HG03108 (cell line): Measurements from ENCODE around the gene DDX49.

Source experiments
- ATAC-seq: cut with Tn5 transposase; IDR thresholded peaks from one replicate; pipeline ENCODE4 v1.9.1; 2021; ENCODE audit warnings: moderate library complexity; ENCODE audit not compliant: unreplicated experiment

The DDX49 gene

GRCh38 chr19:18969931-18970659, 50.6 kb downstream of the DDX49 start:
- ATAC-seq, result no peak

GRCh38 chr19:18972301-18972811, 52.8 kb downstream of the DDX49 start:
- no peak for ATAC-seq

DNA sequence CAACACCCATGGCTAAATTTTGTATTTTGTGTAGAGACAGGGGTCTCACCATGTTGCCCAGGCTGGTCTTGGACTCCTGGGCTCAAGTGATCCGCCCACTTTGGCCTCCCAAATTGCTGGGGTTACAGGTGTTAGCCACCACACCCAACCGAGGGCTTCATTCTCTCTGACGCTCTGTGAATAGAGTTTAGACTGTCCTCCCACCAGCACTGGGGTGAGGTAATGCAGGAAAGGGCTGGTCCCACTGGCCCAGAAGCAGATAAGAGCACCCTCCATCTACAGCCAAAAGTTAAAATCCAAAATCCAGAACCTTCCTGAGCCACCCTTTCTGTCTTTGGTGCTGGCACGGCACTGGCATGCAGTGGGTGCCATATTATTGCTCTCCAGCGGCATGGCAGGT, 53.3 kb downstream of the DDX49 start:
- no peak for ATAC-seq

GRCh38 chr19:18975011-18975410, 55.5 kb downstream of the DDX49 start:
- no peak for ATAC-seq

- no peak for ATAC-seq
These were observed 56.4 kb downstream of the DDX49 start for GRCh38 chr19:18975869-18976268.
